K562 (cell line): ENCODE results near the gene PPM1N. TPM values are rescaled to one million over a fixed set of nuclear protein-coding genes. Genes with fewer than 3 reads are reported as not detected.

Experiments used
- ARHGAP35 ChIP-seq: fragments of 450-650 bp; IDR thresholded peaks from 2 replicates; pipeline ENCODE4 v1.6.1; 2018; ENCODE audit not compliant: partially characterized antibody
- CUX1 ChIP-seq: fragments of 200-800 bp; sonication (Bioruptor generic); IDR thresholded peaks from 2 replicates; pipeline ENCODE4 v1.6.1; 2016; ENCODE audit warnings: missing genetic modification characterization, missing compliant biosample characterization
- DACH1 ChIP-seq: fragments of 450-650 bp; IDR thresholded peaks from 2 replicates; pipeline ENCODE4 v1.6.1; 2018; ENCODE audit not compliant: partially characterized antibody
- E2F4 ChIP-seq: sonication (generic); formaldehyde crosslinking; IDR thresholded peaks from 2 replicates; pipeline ENCODE4 v1.8.0; 2022; ENCODE audit warnings: mild to moderate bottlenecking, low read depth, missing genetic modification reagents
- ELF1 ChIP-seq: fragments of 200-800 bp; sonication (Bioruptor generic); IDR thresholded peaks from 2 replicates; pipeline ENCODE4 v1.6.1; 2016; ENCODE audit warnings: missing genetic modification characterization, missing compliant biosample characterization
- FOXA3 ChIP-seq, 2 experiments: fragments of 450-650 bp in 1 of 2; sonication (generic) in 1 of 2; formaldehyde crosslinking; IDR thresholded peaks in 1 of 2; conservative IDR thresholded peaks in 1 of 2; 2 replicates each; pipeline versions ENCODE4 v1.4.0 to v1.8.0; 2020 to 2022; ENCODE audit warnings: mild to moderate bottlenecking in 2 of 2, missing genetic modification reagents in 1 of 2
- ILK ChIP-seq: fragments of 450-650 bp; IDR thresholded peaks from 2 replicates; pipeline ENCODE4 v1.6.1; 2016; ENCODE audit warnings: missing genetic modification characterization, low read depth, mild to moderate bottlenecking, missing compliant biosample characterization, moderate library complexity, borderline replicate concordance
- NCOA1 ChIP-seq: fragments of 450-650 bp; IDR thresholded peaks from 2 replicates; pipeline ENCODE4 v1.6.1; 2016; ENCODE audit warnings: low read depth
- NFE2 ChIP-seq: IDR thresholded peaks from 2 replicates; pipeline ENCODE4 v1.6.1; 2014; ENCODE audit warnings: antibody characterized with exemption, low read depth
- PBX2 ChIP-seq, 2 experiments: IDR thresholded peaks in 1 of 2; conservative IDR thresholded peaks in 1 of 2; 2 replicates each; pipeline ENCODE4 v1.6.1; 2016; ENCODE audit warnings: low read depth in 2 of 2, mild to moderate bottlenecking in 1 of 2, missing compliant biosample characterization in 1 of 2, missing genetic modification characterization in 1 of 2, moderate library complexity in 1 of 2
- ZBTB34 ChIP-seq: fragments of 250-450 bp; sonication (Bioruptor Pico); IDR thresholded peaks from 2 replicates; pipeline ENCODE4 v1.8.0; 2021; ENCODE audit warnings: mild to moderate bottlenecking, moderate library complexity
- ZNF3 ChIP-seq: fragments of 250-450 bp; sonication (Bioruptor Pico); IDR thresholded peaks from 2 replicates; pipeline ENCODE4 v1.5.0; 2021; ENCODE audit warnings: mild to moderate bottlenecking, moderate library complexity
- ZNF398 ChIP-seq: fragments of 250-450 bp; sonication (Bioruptor Pico); IDR thresholded peaks from 2 replicates; pipeline ENCODE4 v1.8.0; 2021; ENCODE audit warnings: moderate library complexity, mild to moderate bottlenecking, inconsistent platforms
- polyA plus RNA-seq, 8 experiments: library from polyadenylated mRNA; depleted of rRNA in 4 of 8; stranded (reverse) in 5 of 8; unstranded in 3 of 8; fragments of >200 nt; fragmentation: Nextera tagmentation in 2 of 8; fragmentation: Illumina TruSeq in 1 of 8; extraction: Ambion mirVana in 2 of 8; extraction: Trizol in 1 of 8; gene quantifications; 2 replicates each; pipeline versions ENCODE4 v1.2.1 to v1.2.3, GENCODE V29; 2011 to 2014; ENCODE audit warnings: inconsistent platforms in 1 of 8, missing spikeins in 1 of 8
- total RNA-seq, 7 experiments: library from RNA; depleted of rRNA in 6 of 7; stranded (reverse); fragments of >200 nt in 6 of 7; fragmentation: Illumina TruSeq in 2 of 7; extraction: Trizol in 2 of 7; gene quantifications; 2 replicates each; pipeline versions ENCODE4 v1.2.1 to v1.2.3, GENCODE V29; 2011 to 2021; ENCODE audit warnings: low replicate concordance in 1 of 7

PPM1N gene
- total and polyA plus RNA-seq, 9 of the 15 experiments (the other 6 are each of a cell fraction or from before 2014, with no cell fraction given) = 4.5 to 15.6 (median 8.7) TPM

- TF ChIP-seq ZBTB34 (CRISPR knock-in tag) (no peak), NFE2 (peak; percentile 60), ILK (tag) (no peak), ZNF3 (CRISPR knock-in tag) (peak; percentile 81), ELF1 (peak; percentile 41), CUX1 (CRISPR knock-in tag) (no peak), ZNF398 (CRISPR knock-in tag) (no peak), DACH1 (peak; percentile 64), FOXA3 (CRISPR knock-in tag; conservative IDR thresholded peaks at IDR 0.05 in 1 of 2, IDR thresholded peaks at IDR 0.05 in 1 of 2) (no peak), NCOA1 (no peak; the same call in 1 of the 2 replicates), ARHGAP35 (no peak), E2F4 (no peak), PBX2 (CRISPR knock-in tag; IDR thresholded peaks at IDR 0.05; ENCODE audit: low read depth) (no peak), PBX2 (tag; conservative IDR thresholded peaks at IDR 0.05; ENCODE audit: low read depth) (peak; percentile 53; the same call in 1 of the 2 replicates)
Measured at GRCh38 chr19:45477713-45478453, 20.4 kb upstream of the PPM1N start (continued).
